GM12873 (cell line): ENCODE data around the gene MED9.

ENCODE experiments used
- CTCF ChIP-seq: IDR thresholded peaks from 2 replicates; pipeline ENCODE4 v1.5.1; 2012; ENCODE audit warnings: low read depth, mild to moderate bottlenecking, moderate library complexity, low read length, control low read depth; ENCODE audit not compliant: insufficient read depth; ENCODE audit errors: missing control alignments

Gene MED9

DNA sequence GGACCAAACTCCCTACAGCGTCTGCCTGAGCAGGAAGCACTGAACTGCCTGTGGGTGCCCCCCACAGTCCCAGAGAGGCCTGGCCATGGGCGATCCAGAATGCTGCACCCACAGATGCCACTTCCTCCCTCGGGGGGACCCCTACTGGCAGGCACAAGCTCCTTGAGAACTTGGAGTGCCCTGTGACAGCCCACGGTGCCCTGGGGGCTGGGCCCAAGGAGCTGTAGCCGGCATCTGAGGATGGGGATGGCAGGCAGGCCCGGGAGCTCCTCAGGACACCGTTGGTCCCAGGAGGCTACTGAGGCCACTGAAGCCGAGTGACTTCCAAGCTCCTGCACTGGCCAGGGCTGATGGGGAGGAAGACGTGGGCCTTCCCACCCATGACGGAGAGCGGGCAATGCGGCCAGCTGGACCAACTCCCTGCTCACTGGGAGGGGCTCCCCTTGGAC lies 34.5 kb downstream of the MED9 start:
- no peak for TF ChIP-seq CTCF

GRCh38 chr17:17511881-17512858 lies 35.4 kb downstream of the MED9 start:
- TF ChIP-seq CTCF, result no peak

DNA sequence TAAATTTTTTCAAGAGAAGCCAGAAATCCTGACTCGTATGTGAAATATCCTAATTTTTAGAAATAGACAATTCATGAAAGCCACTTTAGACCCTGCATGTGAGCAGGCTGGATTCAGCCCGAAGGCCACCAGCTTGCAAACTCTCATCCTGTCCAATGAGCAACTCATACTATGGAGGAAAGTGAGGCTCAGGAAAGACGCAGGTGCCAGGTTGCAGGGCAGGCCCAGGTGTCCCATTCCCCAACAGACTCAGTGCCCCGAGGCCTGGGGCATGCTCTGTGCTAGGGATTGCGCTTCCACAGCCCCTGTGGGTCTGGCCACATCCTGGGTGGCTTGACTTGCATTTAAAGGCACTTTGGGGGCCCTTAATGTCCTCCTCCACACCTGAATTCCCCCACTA lies 36.1 kb downstream of the MED9 start:
- no peak for TF ChIP-seq CTCF

GRCh38 chr17:17513626-17514025 lies 36.8 kb downstream of the MED9 start:
- no peak for TF ChIP-seq CTCF

- TF ChIP-seq CTCF, result no peak
Measured at GRCh38 chr17:17514361-17514992, 37.7 kb downstream of the MED9 start.

- no peak for TF ChIP-seq CTCF
Measured at GRCh38 chr17:17514993-17515933, 38.5 kb downstream of the MED9 start.
